Psoas muscle (tissue), 8 donors: ENCODE results near the gene KAZN. TPM values are rescaled to one million over a fixed set of nuclear protein-coding genes. Genes with fewer than 3 reads are reported as not detected.

Experiments
- ATAC-seq, 4 donors: fragments of 200-7000 bp; cut with Tn5 transposase; one replicate each; pipeline ENCODE4 v1.9.1; 2020; ENCODE audit warnings: moderate library complexity in 3 of 4, mild to moderate bottlenecking in 2 of 4
- DNase-seq, 2 donors: peaks; one replicate each; pipeline ENCODE4 v3.0.0-alpha.2; 2020
- H3K27ac ChIP-seq: fragments of 200-600 bp; one replicate; pipeline ENCODE4 v1.8.0; 2022
- H3K27me3 ChIP-seq, 3 donors: fragments of 200-600 bp in 1 of 3; one replicate each; pipeline versions ENCODE4 v1.6.1 to v1.8.0; 2013 to 2022; ENCODE audit warnings: low read length in 2 of 3, mild to moderate bottlenecking in 2 of 3, moderate library complexity in 1 of 3; ENCODE audit not compliant: insufficient read depth in 3 of 3
- H3K36me3 ChIP-seq, 2 donors: fragments of 200-600 bp in 1 of 2; one replicate each; pipeline versions ENCODE4 v1.6.1 to v1.8.0; 2013 to 2022; ENCODE audit warnings: low read depth in 1 of 2, mild to moderate bottlenecking in 1 of 2, moderate library complexity in 1 of 2; ENCODE audit not compliant: insufficient read depth in 1 of 2
- H3K4me1 ChIP-seq: fragments of 200-600 bp; one replicate; pipeline ENCODE4 v1.8.0; 2022
- H3K4me3 ChIP-seq: fragments of 200-600 bp; one replicate; pipeline ENCODE4 v1.8.0; 2022; ENCODE audit warnings: mild to moderate bottlenecking
- H3K9me3 ChIP-seq: fragments of 200-600 bp; one replicate; pipeline ENCODE4 v1.8.0; 2022
- WGBS, 3 donors: extraction: QIAGEN DNeasy Blood & Tissue Kit; methylation state at CpG; one replicate each; pipeline versions ENCODE4 v1.1.6 to v1.1.7; 2013; 5-methylcytosine and 5-hydroxymethylcytosine counted together
- intact Hi-C, 2 donors: fragments of 100-400 bp; cut with DNase I; formaldehyde crosslinking; loops; one replicate each; pipeline versions ENCODE4 v1.11.0 to v1.14.2; 2022
- polyA plus RNA-seq, 3 donors: library from polyadenylated mRNA; stranded (reverse); fragments of 200-250 nt; gene quantifications; one replicate each; pipeline ENCODE4 v1.2.3, GENCODE V29; 2013
- total RNA-seq, 4 donors: library from RNA; stranded (reverse); fragmentation: NEBNext Ultra II Directional in 2 of 4; extraction: Animal tissue kit (Norgen Biotek cat#: 25700) in 2 of 4; gene quantifications; one replicate each; pipeline versions ENCODE4 v1.2.1 to v1.2.4, GENCODE V29; 2021 to 2023
- TF ChIP-seq, protein P1 (sequence below): fragments of 200-600 bp; IDR thresholded peaks from one replicate; pipeline ENCODE4 v1.8.0; 2022; ENCODE audit warnings: antibody characterized with exemption
- donor health status: healthy with polysubstance abuse.
- donor health status: DM: no; HTN: no; CAD: no; lungs with moderate emphysema.
- donor health status: Bipolar disorder and iron deficiency.
- donor health status: healthy.
- donor health status: DM: yes; HTN: yes; CAD: no.
- donor health status: DM: no; HTN: no; CAD: no.
- donor health status: DM: no; HTN: no; CAD: no.
- donor health status: DM: yes; HTN: yes; CAD: no.

The KAZN gene
- total and polyA plus RNA-seq, 7 donors, result 0.23 to 2.3 (median 0.97) TPM

GRCh38 chr1:14794906-14795305 is 196.4 kb downstream of the KAZN start:
- Histone ChIP-seq H3K27ac (no peak overlapping the region), H3K27me3 (peaks cover 0 to 8% (median 4%) of the 10 kb centered on the region in 3 donors), H3K4me3 (no peak overlapping the region), H3K36me3 (no peaks in the 10 kb centered on the region), H3K4me1 (no peaks in the 10 kb centered on the region), H3K9me3 (no peaks in the 10 kb centered on the region)
- TF ChIP-seq, protein P1, sequence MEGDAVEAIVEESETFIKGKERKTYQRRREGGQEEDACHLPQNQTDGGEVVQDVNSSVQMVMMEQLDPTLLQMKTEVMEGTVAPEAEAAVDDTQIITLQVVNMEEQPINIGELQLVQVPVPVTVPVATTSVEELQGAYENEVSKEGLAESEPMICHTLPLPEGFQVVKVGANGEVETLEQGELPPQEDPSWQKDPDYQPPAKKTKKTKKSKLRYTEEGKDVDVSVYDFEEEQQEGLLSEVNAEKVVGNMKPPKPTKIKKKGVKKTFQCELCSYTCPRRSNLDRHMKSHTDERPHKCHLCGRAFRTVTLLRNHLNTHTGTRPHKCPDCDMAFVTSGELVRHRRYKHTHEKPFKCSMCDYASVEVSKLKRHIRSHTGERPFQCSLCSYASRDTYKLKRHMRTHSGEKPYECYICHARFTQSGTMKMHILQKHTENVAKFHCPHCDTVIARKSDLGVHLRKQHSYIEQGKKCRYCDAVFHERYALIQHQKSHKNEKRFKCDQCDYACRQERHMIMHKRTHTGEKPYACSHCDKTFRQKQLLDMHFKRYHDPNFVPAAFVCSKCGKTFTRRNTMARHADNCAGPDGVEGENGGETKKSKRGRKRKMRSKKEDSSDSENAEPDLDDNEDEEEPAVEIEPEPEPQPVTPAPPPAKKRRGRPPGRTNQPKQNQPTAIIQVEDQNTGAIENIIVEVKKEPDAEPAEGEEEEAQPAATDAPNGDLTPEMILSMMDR, result no peak
- intact Hi-C loops, result no loop called here
- no peak for DNase-seq
- ATAC-seq, result no peak
- 66 to 68% (median 67%) methylated on average over 5 of the region's 5 CpGs for WGBS, 3 donors

DNA sequence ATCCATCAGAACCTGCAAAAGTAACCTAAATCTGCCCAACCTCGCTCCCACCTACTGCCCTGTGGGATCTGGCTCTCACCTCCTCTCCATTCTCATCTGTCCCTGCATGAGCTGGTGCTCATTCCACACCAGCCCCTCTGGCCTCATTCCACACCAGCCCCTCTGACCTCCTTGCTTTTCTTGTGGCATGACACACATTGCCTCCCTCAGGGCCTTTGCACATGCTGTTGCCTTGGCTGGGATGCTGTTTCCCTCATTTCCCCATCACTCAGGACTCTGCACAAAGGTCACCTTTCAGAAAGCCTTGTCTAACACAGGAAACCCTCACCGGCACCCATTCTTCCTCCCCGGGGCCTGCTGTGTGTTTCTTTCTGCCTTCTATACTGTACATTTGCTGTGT is 197.1 kb downstream of the KAZN start:
- ATAC-seq (no peak), DNase-seq (no peak)
- WGBS, 3 donors, result 83 to 89% (median 87%) methylated on average over 3 of the region's 3 CpGs
- TF ChIP-seq, protein P1, result no peak
- Histone ChIP-seq H3K27ac (no peak overlapping the region), H3K4me1 (no peaks in the 10 kb centered on the region), H3K36me3 (no peaks in the 10 kb centered on the region), H3K4me3 (no peak overlapping the region), H3K27me3 (peaks cover 0 to 8% (median 4%) of the 10 kb centered on the region in 3 donors), H3K9me3 (no peaks in the 10 kb centered on the region)
- intact Hi-C loops, result no loop called here

GRCh38 chr1:14800014-14800413 is 201.5 kb downstream of the KAZN start:
- no peak for ATAC-seq
- intact Hi-C loops, result no loop called here
- 90 to 92% (median 92%) methylated on average over 5 of the region's 5 CpGs for WGBS, 3 donors

DNA sequence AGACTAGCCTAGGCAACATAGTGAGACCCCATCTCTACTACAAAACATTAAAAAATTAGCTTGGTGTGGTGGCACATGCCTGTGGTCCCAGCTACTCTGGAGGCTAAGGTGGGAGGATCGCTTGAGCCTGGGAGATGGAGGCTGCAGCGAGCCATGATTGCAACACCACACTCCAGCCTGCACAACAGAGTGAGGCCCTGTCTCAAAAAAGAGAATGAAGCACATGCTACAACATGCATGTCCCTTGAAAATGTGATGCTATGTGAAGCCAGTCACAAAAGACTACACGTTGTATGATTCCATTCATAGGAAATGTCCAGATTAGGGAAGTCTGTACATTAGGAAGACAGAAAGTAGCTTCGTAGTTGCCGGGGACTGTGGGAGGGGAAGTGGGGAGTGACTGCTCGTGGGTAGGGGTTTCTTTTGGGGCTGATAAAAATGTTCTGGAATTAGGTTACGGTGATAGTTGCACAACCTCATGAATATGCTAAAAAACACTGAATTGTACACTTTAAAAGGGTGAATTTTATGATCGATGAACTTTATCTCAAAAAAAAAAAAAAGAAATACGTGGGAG is 202.1 kb downstream of the KAZN start:
- no peaks in the 10 kb centered on the region for H3K36me3 ChIP-seq
- DNase-seq, result no peak
- no peak overlapping the region for H3K4me3 ChIP-seq
- no peak for ATAC-seq
- H3K27ac ChIP-seq, result no peak overlapping the region
- H3K4me1 ChIP-seq, result no peaks in the 10 kb centered on the region
- TF ChIP-seq, protein P1, result no peak
- WGBS, 3 donors, result 75 to 83% (median 76%) methylated on average over 9 of the region's 9 CpGs
- no peaks in the 10 kb centered on the region for H3K9me3 ChIP-seq
- intact Hi-C loops, result no loop called here
- H3K27me3 ChIP-seq, result peaks cover 0 to 2% (median 0%) of the 10 kb centered on the region in 3 donors

More at GRCh38 chr1:14800014-14800413, 201.5 kb downstream of the KAZN start:
- no peak for DNase-seq
- peaks cover 0 to 2% (median 0%) of the 10 kb centered on the region in 3 donors for H3K27me3 ChIP-seq
- H3K9me3 ChIP-seq, result no peaks in the 10 kb centered on the region
- TF ChIP-seq, protein P1, result no peak
- no peaks in the 10 kb centered on the region for H3K36me3 ChIP-seq
- no peaks in the 10 kb centered on the region for H3K4me1 ChIP-seq
- H3K4me3 ChIP-seq, result no peak overlapping the region
- no peak overlapping the region for H3K27ac ChIP-seq
